Heart right ventricle (tissue), 16 donors: Measurements from ENCODE around the gene PTPRM. TPM values are rescaled to one million over a fixed set of nuclear protein-coding genes. Genes with fewer than 3 reads are reported as not detected.

Experiments
- ATAC-seq, 8 donors: fragments of 200-7000 bp; cut with Tn5 transposase; one replicate each; pipeline ENCODE4 v1.9.1; 2020; ENCODE audit warnings: mild to moderate bottlenecking in 8 of 8, moderate library complexity in 8 of 8, moderate number of reproducible peaks in 1 of 8
- DNase-seq, 2 donors: peaks; one replicate each; pipeline ENCODE4 v3.0.0-alpha.2; 2020
- H3K27ac ChIP-seq, 10 donors: fragments of 200-600 bp; sonication (generic) in 2 of 10; one replicate each; pipeline versions ENCODE4 v1.5.0 to v1.8.0; 2020 to 2022; ENCODE audit warnings: mild to moderate bottlenecking in 3 of 10
- H3K27me3 ChIP-seq, 7 donors: fragments of 200-600 bp; one replicate each; pipeline ENCODE4 v1.8.0; 2021 to 2022; ENCODE audit warnings: mild to moderate bottlenecking in 2 of 7
- H3K36me3 ChIP-seq, 9 donors: fragments of 200-600 bp; sonication (generic) in 1 of 9; one replicate each; pipeline versions ENCODE4 v1.5.0 to v1.8.0; 2020 to 2022; ENCODE audit warnings: mild to moderate bottlenecking in 2 of 9
- H3K4me1 ChIP-seq, 9 donors: fragments of 200-600 bp; sonication (generic) in 1 of 9; one replicate each; pipeline versions ENCODE4 v1.5.0 to v1.8.0; 2020 to 2022; ENCODE audit warnings: mild to moderate bottlenecking in 4 of 9
- H3K4me3 ChIP-seq, 10 donors: fragments of 200-600 bp; sonication (generic) in 2 of 10; one replicate each; pipeline versions ENCODE4 v1.5.0 to v1.8.0; 2020 to 2022; ENCODE audit warnings: mild to moderate bottlenecking in 7 of 10, moderate library complexity in 2 of 10
- H3K9me3 ChIP-seq, 11 donors: fragments of 200-600 bp in 10 of 11; sonication (generic) in 2 of 11; one replicate each; pipeline versions ENCODE4 v1.5.0 to v1.8.0; 2013 to 2022; ENCODE audit warnings: mild to moderate bottlenecking in 2 of 11, control low read depth in 1 of 11, moderate library complexity in 1 of 11
- WGBS, 2 donors: extraction: QIAGEN DNeasy Blood & Tissue Kit; methylation state at CpG; one replicate each; pipeline ENCODE4 v1.1.7; 2013; ENCODE audit warnings: inconsistent platforms in 1 of 2; 5-methylcytosine and 5-hydroxymethylcytosine counted together
- intact Hi-C, 10 donors: fragments of 100-400 bp; cut with DNase I; formaldehyde crosslinking; loops; one replicate each; pipeline versions ENCODE4 v1.11.1 to v1.14.2; 2022
- polyA plus RNA-seq, 2 donors: library from polyadenylated mRNA; stranded (reverse); fragments of 200-250 nt; gene quantifications; one replicate each; pipeline ENCODE4 v1.2.3, GENCODE V29; 2013
- total RNA-seq, 10 donors: library from RNA; stranded (reverse); fragmentation: NEBNext Ultra II Directional in 3 of 10; extraction: Animal tissue kit (Norgen Biotek cat#: 25700) in 3 of 10; gene quantifications; one replicate each; pipeline versions ENCODE4 v1.2.1 to v1.2.4, GENCODE V29; 2021 to 2023
- TF ChIP-seq, protein P1 (sequence below), 9 donors: fragments of 200-600 bp; sonication (generic) in 2 of 9; IDR thresholded peaks; one replicate each; pipeline versions ENCODE4 v1.5.0 to v1.8.0; 2021 to 2022; ENCODE audit warnings: antibody characterized with exemption in 9 of 9, mild to moderate bottlenecking in 5 of 9, moderate library complexity in 1 of 9
- donor health status: Arrhythmogenic right ventricular cardiomyopathy.
- donor health status: ischemic (EF 13 %, LVEDD 7.1; RV severe dilation, severe dysfunction).
- donor health status: healthy with polysubstance abuse.
- donor health status: DM: no; HTN: yes; CAD: no.
- donor health status: DM: no; HTN: no; CAD: no.
- donor health status: ischemic (EF 25% LVEDD 6.9; RV normal size, moderate dysfunction).
- donor health status: ischemic (EF 25% LVEDD 5.7; RV mildly dilated, moderate dysfunction).
- donor health status: healthy.
- donor health status: DM: yes; HTN: yes; CAD: no.
- donor health status: Ischemic cardiomyopathy.
- donor health status: ischemic (EF 35%, LVEDD 5.7; RV mildly dilated, moderate dysfunction).
- donor health status: nonischemic (EF 11% LVEDD 7.7; RV severe dilation, severe dysfunction).
- donor health status: DM: yes; HTN: yes; CAD: no.
- donor health status: PGD.
- donor health status: ischemic (EF 29% LVEDD 5.4; RV normal size, mild dysfunction).
- donor health status: nonischemic (EF 23%, LVEDD 6.1; RV moderate dilation, normal function).

Gene PTPRM
- total and polyA plus RNA-seq, 12 donors, result 81.7 to 170 (median 132) TPM

DNA sequence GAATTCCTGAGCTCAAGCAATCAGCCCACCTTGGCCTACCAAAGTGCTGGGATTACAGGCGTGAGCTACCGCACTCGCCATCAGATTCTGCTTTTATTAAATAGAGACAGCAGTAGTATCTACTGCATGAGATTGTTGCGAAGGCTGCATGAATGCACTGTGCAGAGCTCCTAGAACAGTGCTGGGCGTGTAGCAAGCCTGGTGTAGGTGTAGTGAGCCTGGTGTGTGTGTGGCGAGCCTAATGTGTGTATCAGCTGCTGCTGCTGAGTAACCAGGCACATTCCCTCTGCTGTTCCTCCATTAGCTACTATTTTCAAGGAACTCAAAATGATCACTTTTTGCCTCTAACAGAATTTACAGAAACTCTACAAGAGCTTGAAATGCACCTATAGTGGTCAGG, 57.6 kb downstream of the PTPRM start:
- 97% methylated on average over 6 of the region's 6 CpGs for WGBS, 2 donors
- H3K27me3 ChIP-seq, result no peaks in the 10 kb centered on the region
- H3K9me3 ChIP-seq, result no peaks in the 10 kb centered on the region
- ATAC-seq (no peak), DNase-seq (no peak)
- peaks cover 29 to 99% (median 76%) of the 10 kb centered on the region in 9 donors for H3K4me1 ChIP-seq
- TF ChIP-seq, protein P1, sequence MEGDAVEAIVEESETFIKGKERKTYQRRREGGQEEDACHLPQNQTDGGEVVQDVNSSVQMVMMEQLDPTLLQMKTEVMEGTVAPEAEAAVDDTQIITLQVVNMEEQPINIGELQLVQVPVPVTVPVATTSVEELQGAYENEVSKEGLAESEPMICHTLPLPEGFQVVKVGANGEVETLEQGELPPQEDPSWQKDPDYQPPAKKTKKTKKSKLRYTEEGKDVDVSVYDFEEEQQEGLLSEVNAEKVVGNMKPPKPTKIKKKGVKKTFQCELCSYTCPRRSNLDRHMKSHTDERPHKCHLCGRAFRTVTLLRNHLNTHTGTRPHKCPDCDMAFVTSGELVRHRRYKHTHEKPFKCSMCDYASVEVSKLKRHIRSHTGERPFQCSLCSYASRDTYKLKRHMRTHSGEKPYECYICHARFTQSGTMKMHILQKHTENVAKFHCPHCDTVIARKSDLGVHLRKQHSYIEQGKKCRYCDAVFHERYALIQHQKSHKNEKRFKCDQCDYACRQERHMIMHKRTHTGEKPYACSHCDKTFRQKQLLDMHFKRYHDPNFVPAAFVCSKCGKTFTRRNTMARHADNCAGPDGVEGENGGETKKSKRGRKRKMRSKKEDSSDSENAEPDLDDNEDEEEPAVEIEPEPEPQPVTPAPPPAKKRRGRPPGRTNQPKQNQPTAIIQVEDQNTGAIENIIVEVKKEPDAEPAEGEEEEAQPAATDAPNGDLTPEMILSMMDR (IDR thresholded peaks at IDR 0.05), result no peak
- no peak overlapping the region for H3K4me3 ChIP-seq
- H3K27ac ChIP-seq, result peak overlapping the region in 1 of 10 donors; percentile 10
- no peaks in the 10 kb centered on the region for H3K36me3 ChIP-seq
- intact Hi-C loops, result loop anchor here in 2 of 10 donors (2.0 to 5.0 kb wide), 2 partner anchors 52 to 57 kb away; partner anchors contain the start of gene PTPRM (in 1 of the 2)

DNA sequence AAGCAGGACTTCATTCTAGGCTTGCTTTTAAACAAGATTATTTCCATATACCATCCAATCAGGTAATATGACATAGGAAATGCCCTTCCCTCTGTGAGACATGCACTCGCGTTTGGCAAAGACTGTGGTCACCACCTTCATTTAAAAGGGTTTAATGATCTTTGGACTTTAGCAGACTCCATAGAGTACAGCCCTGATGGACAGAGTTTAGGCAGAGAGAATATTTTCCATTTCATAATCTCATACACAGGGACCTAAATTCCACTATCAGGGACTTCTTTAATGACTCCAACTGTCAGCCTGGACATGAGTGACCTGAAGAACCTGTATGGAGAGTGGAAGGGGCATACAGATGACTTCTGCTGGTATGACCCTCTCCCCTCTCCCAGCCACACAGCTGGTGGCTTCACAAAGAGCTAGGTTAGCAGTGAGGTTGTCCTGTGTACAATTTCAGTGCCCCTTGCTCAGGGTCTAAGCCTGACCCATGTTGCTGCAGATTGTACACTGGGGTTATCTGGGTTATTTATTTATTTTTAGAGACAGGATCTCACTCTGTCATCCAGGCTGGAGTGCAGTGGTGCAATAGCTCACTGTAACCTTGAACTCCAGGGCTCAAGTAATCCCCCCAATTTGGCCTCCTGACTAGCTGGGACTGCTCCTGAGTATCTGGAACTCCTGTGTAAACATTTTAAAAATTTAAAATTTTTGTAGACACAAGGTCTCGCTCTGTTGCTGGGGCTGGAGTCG, 59.2 kb downstream of the PTPRM start:
- intact Hi-C loops, result loop anchor here in 1 of 10 donors (5.0 kb wide), 1 partner anchor 59 kb away; the partner anchor contains the start of gene PTPRM
- ATAC-seq, result peak in 7 of 8 donors; percentile 16 to 62 (median 55)
- TF ChIP-seq, protein P1 (IDR thresholded peaks at IDR 0.05), result no peak
- Histone ChIP-seq H3K36me3 (no peaks in the 10 kb centered on the region), H3K4me1 (peaks cover 24 to 99% (median 73%) of the 10 kb centered on the region in 9 donors), H3K27ac (peak overlapping the region in 9 of 10 donors; percentile 16 to 62 (median 44)), H3K9me3 (no peaks in the 10 kb centered on the region), H3K4me3 (no peak overlapping the region), H3K27me3 (no peaks in the 10 kb centered on the region)
- 65 to 78% methylated on average over 4 of the region's 4 CpGs for WGBS, 2 donors
- DNase-seq, result no peak

DNA sequence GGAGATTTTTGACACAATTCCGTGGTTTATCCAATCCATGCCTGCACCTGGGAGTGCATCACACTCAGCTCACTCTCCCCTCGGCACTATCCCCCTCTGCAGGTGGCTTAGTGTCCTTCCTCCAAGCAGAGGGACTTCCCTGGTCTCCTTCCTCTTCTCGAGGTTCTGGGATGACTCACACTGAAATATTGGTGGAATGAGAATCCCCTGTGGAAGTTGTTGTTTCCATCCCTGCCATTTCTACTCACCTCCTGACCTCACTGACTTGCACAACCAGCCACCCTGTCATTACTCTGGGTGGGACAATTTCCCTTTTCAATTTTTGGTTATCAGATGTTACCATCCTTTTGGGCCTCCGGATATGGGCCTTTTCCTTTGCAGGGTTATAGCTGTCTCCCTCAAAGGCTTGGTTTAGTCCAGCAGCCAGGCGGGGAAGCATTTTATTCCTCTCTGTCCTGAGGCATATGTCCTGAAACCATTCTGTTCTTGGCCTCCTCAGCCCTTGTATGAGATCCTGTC, 59.9 kb downstream of the PTPRM start:
- H3K4me1 ChIP-seq, result peaks cover 25 to 99% (median 79%) of the 10 kb centered on the region in 9 donors
- H3K27me3 ChIP-seq, result no peaks in the 10 kb centered on the region
- peak overlapping the region in 8 of 10 donors; percentile 16 to 62 (median 48) for H3K27ac ChIP-seq
- intact Hi-C loops, result loop anchor here in 1 of 10 donors (5.0 kb wide), 1 partner anchor 60 kb away; the partner anchor contains the start of gene PTPRM
- H3K36me3 ChIP-seq, result no peaks in the 10 kb centered on the region
- TF ChIP-seq, protein P1 (IDR thresholded peaks at IDR 0.05), result peak in 6 of 9 donors; percentile 17 to 40 (median 30)
- DNase-seq (peak in 1 of 2 donors; percentile 34), ATAC-seq (peak; percentile 42 to 70 (median 58))
- WGBS, 2 donors, result 49 to 60% methylated on average over 5 of the region's 5 CpGs
- H3K9me3 ChIP-seq, result no peaks in the 10 kb centered on the region
- H3K4me3 ChIP-seq, result no peak overlapping the region

DNA sequence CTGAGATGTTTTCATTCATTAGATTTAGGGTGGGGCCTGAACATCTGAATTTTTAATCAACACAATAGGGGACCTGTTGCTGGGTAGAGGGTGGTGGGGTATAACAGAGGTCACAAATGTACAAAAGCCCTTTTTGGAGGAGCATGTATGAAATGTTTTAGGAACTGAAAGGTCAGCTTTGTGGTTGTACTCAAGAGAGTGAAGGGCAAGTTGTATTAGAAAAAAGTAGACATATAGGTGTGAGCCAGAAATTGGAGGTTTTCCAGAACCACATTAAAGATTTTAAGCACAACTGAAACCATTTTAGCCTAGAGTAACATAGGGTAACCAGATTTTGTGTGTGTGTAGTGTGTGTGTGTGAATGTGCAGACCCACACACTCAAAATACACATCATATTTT, 62.3 kb downstream of the PTPRM start:
- Histone ChIP-seq H3K27ac (no peak overlapping the region), H3K27me3 (no peaks in the 10 kb centered on the region), H3K4me3 (no peak overlapping the region), H3K36me3 (no peaks in the 10 kb centered on the region), H3K4me1 (peaks cover 24 to 99% (median 80%) of the 10 kb centered on the region in 9 donors), H3K9me3 (no peaks in the 10 kb centered on the region)
- TF ChIP-seq, protein P1 (IDR thresholded peaks at IDR 0.05), result no peak
- DNase-seq (no peak), ATAC-seq (no peak)
- intact Hi-C loops, result loop anchor here in 1 of 10 donors (5.0 kb wide), 1 partner anchor 62 kb away; the partner anchor contains the start of gene PTPRM
